Fibroblast of lung (primary cell): Measurements from ENCODE around the gene COL26A1.

Source experiments
- CTCF ChIP-seq, 2 donors: IDR thresholded peaks in 1 of 2; conservative IDR thresholded peaks in 1 of 2; 1 replicate in 1 of 2; 2 replicates in 1 of 2; pipeline ENCODE4 v1.5.1; 2011 to 2012; ENCODE audit warnings: low read length in 2 of 2, control low read depth in 1 of 2, inconsistent platforms in 1 of 2, low read depth in 1 of 2, mild to moderate bottlenecking in 1 of 2
- EZH2 ChIP-seq: IDR thresholded peaks from 2 replicates; pipeline ENCODE4 v1.5.1; 2012; ENCODE audit warnings: low read length, control low read depth, mild to moderate bottlenecking; ENCODE audit errors: missing control alignments

DNA sequence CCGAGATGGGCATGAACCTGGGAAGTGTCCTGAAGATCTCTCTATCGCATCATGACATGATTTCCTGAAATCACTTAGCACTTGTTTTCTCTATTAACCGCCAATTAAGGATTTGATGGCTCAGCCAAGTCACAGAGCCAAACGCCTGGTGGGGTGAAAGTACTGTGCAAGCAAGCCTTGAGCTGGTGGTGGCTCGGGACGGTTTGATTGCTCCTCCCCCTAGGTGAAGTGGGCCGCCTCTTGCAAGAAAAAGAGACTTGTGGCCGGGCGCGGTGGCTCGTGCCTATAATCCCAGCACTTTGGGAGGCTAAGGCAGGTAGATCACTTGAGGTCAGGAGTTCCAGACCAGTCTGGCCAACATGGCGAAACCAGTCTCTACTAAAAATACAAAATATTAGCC lies 50.3 kb downstream of the COL26A1 start:
- TF ChIP-seq EZH2 (no peak), CTCF (conservative IDR thresholded peaks at IDR 0.05 in 1 of 2, IDR thresholded peaks at IDR 0.05 in 1 of 2; ENCODE audit: low read depth in 1 of 2, low read length in 2 of 2) (no peak)
